Amniotic stem cell (primary cell): ENCODE data around the gene JMJD6.

Experiments
- DNase-seq: peaks from one replicate; lab custom pipeline; 2025; lab: John Stamatoyannopoulos, UW

The JMJD6 gene

GRCh38 chr17:76679239-76679638 is 47.2 kb downstream of the JMJD6 start:
- DNase-seq, result no peak

GRCh38 chr17:76678330-76678729 is 48.1 kb downstream of the JMJD6 start:
- no peak for DNase-seq

- no peak for DNase-seq
These were observed 49.0 kb downstream of the JMJD6 start for GRCh38 chr17:76677406-76677805.

GRCh38 chr17:76676629-76677028 is 49.8 kb downstream of the JMJD6 start:
- no peak for DNase-seq

- DNase-seq, result no peak
These were observed 50.8 kb downstream of the JMJD6 start for GRCh38 chr17:76675648-76676047.

- no peak for DNase-seq
These were observed 51.8 kb downstream of the JMJD6 start for GRCh38 chr17:76674600-76674999.

GRCh38 chr17:76673729-76674128 is 52.7 kb downstream of the JMJD6 start:
- no peak for DNase-seq

GRCh38 chr17:76672892-76673291 is 53.5 kb downstream of the JMJD6 start:
- DNase-seq, result no peak

- DNase-seq, result no peak
These were observed 54.0 kb downstream of the JMJD6 start for GRCh38 chr17:76672270-76672851.

GRCh38 chr17:76671912-76672262 is 54.5 kb downstream of the JMJD6 start:
- no peak for DNase-seq

GRCh38 chr17:76671123-76671911 is 55.1 kb downstream of the JMJD6 start:
- peak; percentile 99 for DNase-seq

- no peak for DNase-seq
These were observed 55.7 kb downstream of the JMJD6 start for GRCh38 chr17:76670718-76671122.

GRCh38 chr17:76670020-76670717 is 56.2 kb downstream of the JMJD6 start:
- DNase-seq, result no peak
